ACC112 (cell line): ENCODE results near the gene SLC16A12.

Experiments used
- H2AFZ ChIP-seq: fragments of 200-600 bp; sonication (generic); one replicate; pipeline ENCODE4 v1.6.0; 2017; ENCODE audit warnings: antibody characterized with exemption, low read length; ENCODE audit not compliant: unreplicated experiment
- H3K27ac ChIP-seq: fragments of 200-600 bp; sonication (generic); 2 replicates; pipeline ENCODE4 v1.5.1; 2014; ENCODE audit warnings: low read depth, mild to moderate bottlenecking, antibody characterized with exemption, low read length, moderate library complexity
- H3K27me3 ChIP-seq: fragments of 200-600 bp; sonication (generic); 2 replicates; pipeline ENCODE4 v1.6.1; 2014; ENCODE audit warnings: mild to moderate bottlenecking, antibody characterized with exemption, low read length, moderate library complexity, mixed read lengths; ENCODE audit not compliant: insufficient read depth
- H3K36me3 ChIP-seq: fragments of 200-600 bp; sonication (generic); 2 replicates; pipeline ENCODE4 v1.6.1; 2016; ENCODE audit warnings: mild to moderate bottlenecking, antibody characterized with exemption, low read length, moderate library complexity, mixed read lengths; ENCODE audit not compliant: insufficient read depth
- H3K4me1 ChIP-seq: fragments of 200-600 bp; sonication (generic); one replicate; pipeline ENCODE4 v1.6.1; 2016; ENCODE audit warnings: low read length, mixed read lengths; ENCODE audit not compliant: insufficient read depth, unreplicated experiment, control insufficient read depth
- H3K4me3 ChIP-seq: fragments of 200-600 bp; sonication (generic); 2 replicates; pipeline ENCODE4 v1.5.1; 2014; ENCODE audit warnings: mild to moderate bottlenecking, low read depth, low read length
- H3K79me2 ChIP-seq: fragments of 200-600 bp; sonication (generic); one replicate; pipeline ENCODE4 v1.6.0; 2016; ENCODE audit warnings: low read length; ENCODE audit not compliant: control insufficient read depth, unreplicated experiment, insufficient read depth

SLC16A12 gene

GRCh38 chr10:89482256-89482655, 53.1 kb downstream of the SLC16A12 start:
- peak overlapping the region; percentile 98 for H3K27ac ChIP-seq
- peaks cover 47% of the 10 kb centered on the region for H3K4me1 ChIP-seq
- peaks cover 6% of the 10 kb centered on the region; the same call in 1 of the 2 replicates for H3K36me3 ChIP-seq
- peak overlapping the region; percentile 47 for H2AFZ ChIP-seq
- no peak overlapping the region for H3K4me3 ChIP-seq
- no peaks in the 10 kb centered on the region for H3K27me3 ChIP-seq
- no peaks in the 10 kb centered on the region for H3K79me2 ChIP-seq

- peaks cover 52% of the 10 kb centered on the region for H3K4me1 ChIP-seq
- no peaks in the 10 kb centered on the region for H3K79me2 ChIP-seq
- H3K4me3 ChIP-seq = no peak overlapping the region
- no peaks in the 10 kb centered on the region for H3K27me3 ChIP-seq
- peak overlapping the region; percentile 98 for H3K27ac ChIP-seq
- H3K36me3 ChIP-seq = peaks cover 6% of the 10 kb centered on the region; the same call in 1 of the 2 replicates
- H2AFZ ChIP-seq = peak overlapping the region; percentile 47
These were observed 53.7 kb downstream of the SLC16A12 start for GRCh38 chr10:89481662-89482061.

- Histone ChIP-seq H3K4me1 (peaks cover 70% of the 10 kb centered on the region), H3K4me3 (no peak overlapping the region), H3K36me3 (peaks cover 6% of the 10 kb centered on the region; the same call in 1 of the 2 replicates), H3K79me2 (no peaks in the 10 kb centered on the region), H2AFZ (no peak overlapping the region), H3K27ac (peak overlapping the region; percentile 98), H3K27me3 (no peaks in the 10 kb centered on the region)
These were observed 55.5 kb downstream of the SLC16A12 start for GRCh38 chr10:89479771-89480446.

GRCh38 chr10:89478739-89479654, 56.4 kb downstream of the SLC16A12 start:
- H3K27me3 ChIP-seq = no peaks in the 10 kb centered on the region
- H2AFZ ChIP-seq = peak overlapping the region; percentile 38
- peaks cover 70% of the 10 kb centered on the region for H3K4me1 ChIP-seq
- H3K27ac ChIP-seq = peak overlapping the region; percentile 98
- H3K4me3 ChIP-seq = no peak overlapping the region; the same call in 1 of the 2 replicates
- peaks cover 6% of the 10 kb centered on the region; the same call in 1 of the 2 replicates for H3K36me3 ChIP-seq
- no peaks in the 10 kb centered on the region for H3K79me2 ChIP-seq

GRCh38 chr10:89478085-89478738, 57.2 kb downstream of the SLC16A12 start:
- H2AFZ ChIP-seq = peak overlapping the region; percentile 38
- H3K27ac ChIP-seq = peak overlapping the region; percentile 98
- no peaks in the 10 kb centered on the region for H3K79me2 ChIP-seq
- no peak overlapping the region; the same call in 1 of the 2 replicates for H3K4me3 ChIP-seq
- no peaks in the 10 kb centered on the region for H3K27me3 ChIP-seq
- peaks cover 6% of the 10 kb centered on the region; the same call in 1 of the 2 replicates for H3K36me3 ChIP-seq
- H3K4me1 ChIP-seq = peaks cover 70% of the 10 kb centered on the region

- Histone ChIP-seq H3K4me1 (peaks cover 61% of the 10 kb centered on the region), H2AFZ (peak overlapping the region; percentile 38), H3K79me2 (no peaks in the 10 kb centered on the region), H3K4me3 (no peak overlapping the region), H3K27me3 (no peaks in the 10 kb centered on the region), H3K27ac (peak overlapping the region; percentile 20), H3K36me3 (no peaks in the 10 kb centered on the region)
These were observed 59.2 kb downstream of the SLC16A12 start for GRCh38 chr10:89476150-89476549.

- Histone ChIP-seq H2AFZ (peak overlapping the region; percentile 38), H3K36me3 (no peaks in the 10 kb centered on the region), H3K27ac (peak overlapping the region; percentile 20), H3K4me1 (peaks cover 61% of the 10 kb centered on the region), H3K4me3 (no peak overlapping the region), H3K27me3 (no peaks in the 10 kb centered on the region), H3K79me2 (no peaks in the 10 kb centered on the region)
These were observed 59.8 kb downstream of the SLC16A12 start for GRCh38 chr10:89475591-89475998.

GRCh38 chr10:89475125-89475524, 60.3 kb downstream of the SLC16A12 start:
- no peaks in the 10 kb centered on the region for H3K27me3 ChIP-seq
- peak overlapping the region; percentile 38 for H2AFZ ChIP-seq
- no peak overlapping the region for H3K4me3 ChIP-seq
- no peaks in the 10 kb centered on the region for H3K36me3 ChIP-seq
- H3K4me1 ChIP-seq = peaks cover 61% of the 10 kb centered on the region
- H3K79me2 ChIP-seq = no peaks in the 10 kb centered on the region
- H3K27ac ChIP-seq = peak overlapping the region; percentile 20

- H3K27me3 ChIP-seq = no peaks in the 10 kb centered on the region
- H3K27ac ChIP-seq = no peak overlapping the region
- no peaks in the 10 kb centered on the region for H3K79me2 ChIP-seq
- no peak overlapping the region for H3K4me3 ChIP-seq
- peaks cover 61% of the 10 kb centered on the region for H3K4me1 ChIP-seq
- no peaks in the 10 kb centered on the region for H3K36me3 ChIP-seq
- no peak overlapping the region for H2AFZ ChIP-seq
These were observed 60.9 kb downstream of the SLC16A12 start for GRCh38 chr10:89474452-89474851.

- H2AFZ ChIP-seq = no peak overlapping the region
- peak overlapping the region; percentile 29 for H3K27ac ChIP-seq
- H3K4me1 ChIP-seq = peaks cover 61% of the 10 kb centered on the region
- no peaks in the 10 kb centered on the region for H3K36me3 ChIP-seq
- H3K79me2 ChIP-seq = no peaks in the 10 kb centered on the region
- no peaks in the 10 kb centered on the region for H3K27me3 ChIP-seq
- no peak overlapping the region; the same call in 1 of the 2 replicates for H3K4me3 ChIP-seq
These were observed 64.1 kb downstream of the SLC16A12 start for GRCh38 chr10:89471110-89471809.
